Neural progenitor cell (in vitro differentiated cells): ENCODE measurements around the gene CARS2.

Experiments used
- EZH2 ChIP-seq: fragments of 200-600 bp; sonication (generic); IDR thresholded peaks from 2 replicates; pipeline ENCODE4 v1.6.1; 2017; ENCODE audit warnings: antibody characterized with exemption, mild to moderate bottlenecking, moderate library complexity
- TF ChIP-seq, protein P1 (sequence below): fragments of 200-600 bp; sonication (generic); IDR thresholded peaks from 2 replicates; pipeline ENCODE4 v1.5.1; 2017; ENCODE audit warnings: antibody characterized with exemption, mild to moderate bottlenecking

DNA sequence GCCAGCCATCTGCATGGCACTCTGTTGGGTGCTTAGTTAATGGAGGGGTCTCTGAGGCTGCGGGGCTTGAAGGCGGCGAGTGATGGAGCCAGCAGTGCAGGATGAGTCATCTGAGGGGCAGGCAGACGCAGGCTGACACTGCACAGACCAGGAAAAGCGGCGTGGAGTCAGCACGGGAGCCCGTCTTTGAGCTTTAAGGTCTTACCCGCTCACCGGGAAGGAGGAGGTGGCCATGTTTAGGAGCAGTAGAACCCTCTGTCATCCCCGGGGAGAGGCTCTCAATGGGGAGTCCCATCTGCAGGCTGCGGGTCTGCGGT, 77.5 kb downstream of the CARS2 start:
- TF ChIP-seq, protein P1, sequence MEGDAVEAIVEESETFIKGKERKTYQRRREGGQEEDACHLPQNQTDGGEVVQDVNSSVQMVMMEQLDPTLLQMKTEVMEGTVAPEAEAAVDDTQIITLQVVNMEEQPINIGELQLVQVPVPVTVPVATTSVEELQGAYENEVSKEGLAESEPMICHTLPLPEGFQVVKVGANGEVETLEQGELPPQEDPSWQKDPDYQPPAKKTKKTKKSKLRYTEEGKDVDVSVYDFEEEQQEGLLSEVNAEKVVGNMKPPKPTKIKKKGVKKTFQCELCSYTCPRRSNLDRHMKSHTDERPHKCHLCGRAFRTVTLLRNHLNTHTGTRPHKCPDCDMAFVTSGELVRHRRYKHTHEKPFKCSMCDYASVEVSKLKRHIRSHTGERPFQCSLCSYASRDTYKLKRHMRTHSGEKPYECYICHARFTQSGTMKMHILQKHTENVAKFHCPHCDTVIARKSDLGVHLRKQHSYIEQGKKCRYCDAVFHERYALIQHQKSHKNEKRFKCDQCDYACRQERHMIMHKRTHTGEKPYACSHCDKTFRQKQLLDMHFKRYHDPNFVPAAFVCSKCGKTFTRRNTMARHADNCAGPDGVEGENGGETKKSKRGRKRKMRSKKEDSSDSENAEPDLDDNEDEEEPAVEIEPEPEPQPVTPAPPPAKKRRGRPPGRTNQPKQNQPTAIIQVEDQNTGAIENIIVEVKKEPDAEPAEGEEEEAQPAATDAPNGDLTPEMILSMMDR = no peak
- TF ChIP-seq EZH2 = no peak
